ENCODE data around the gene HIPK3. TPM values are rescaled to one million over a fixed set of nuclear protein-coding genes. Genes with fewer than 3 reads are reported as not detected.
"Not testable (repeated sequence)": the region's sequence is repeated elsewhere in the genome, so short reads cannot be mapped to it uniquely, and the experiment has no call there.

HIPK3 gene
- total RNA-seq, 1 donor from 2014 or later = 35.4 TPM

- Mint-ChIP-seq H3K9me3 (no peaks in the 10 kb centered on the region), H3K4me1 (peaks cover 7% of the 10 kb centered on the region), H3K27me3 (no peaks in the 10 kb centered on the region), H3K27ac (no peak overlapping the region), H3K4me3 (no peak overlapping the region), H3K36me3 (ENCODE audit: low read depth) (peaks cover 23% of the 10 kb centered on the region)
- DNase-seq = no peak
- intact Hi-C loops (cut with micrococcal nuclease) = no loop called here
These were observed 37.6 kb downstream of the HIPK3 start for GRCh38 chr11:33294797-33295196.

DNA sequence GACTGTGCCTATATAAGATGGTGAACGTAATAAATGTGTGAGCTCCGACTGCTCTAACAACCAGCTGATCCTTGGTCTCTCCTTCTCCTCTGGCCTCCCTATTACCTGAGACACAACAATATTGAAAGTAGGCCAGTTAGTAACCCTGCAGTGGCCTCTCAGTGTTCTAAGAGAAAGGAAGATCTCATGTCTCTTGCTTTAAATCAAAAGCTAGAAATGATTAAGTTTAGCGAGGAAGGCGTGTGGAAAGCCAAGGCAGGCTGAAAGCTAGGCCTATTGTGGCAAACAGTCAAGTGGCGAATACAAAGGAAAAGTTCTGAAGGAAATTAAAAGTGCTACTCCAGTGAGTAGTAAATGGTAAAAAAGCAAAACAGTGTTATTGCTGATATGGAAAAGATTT is 39.5 kb downstream of the HIPK3 start:
- Mint-ChIP-seq H3K9me3 (no peaks in the 10 kb centered on the region), H3K27ac (no peak overlapping the region), H3K4me1 (peaks cover 7% of the 10 kb centered on the region), H3K4me3 (no peak overlapping the region), H3K36me3 (ENCODE audit: low read depth) (peaks cover 28% of the 10 kb centered on the region), H3K27me3 (no peaks in the 10 kb centered on the region)
- DNase-seq = no peak
- intact Hi-C loops (cut with micrococcal nuclease) = no loop called here

- DNase-seq = no peak
- Mint-ChIP-seq H3K4me1 (peaks cover 4% of the 10 kb centered on the region), H3K27me3 (no peaks in the 10 kb centered on the region), H3K9me3 (no peaks in the 10 kb centered on the region), H3K27ac (peak overlapping the region; percentile 60), H3K4me3 (no peak overlapping the region), H3K36me3 (ENCODE audit: low read depth) (peaks cover 9% of the 10 kb centered on the region)
- intact Hi-C loops (cut with micrococcal nuclease) = no loop called here
These were observed 46.4 kb downstream of the HIPK3 start for GRCh38 chr11:33303541-33303940.

- H3K36me3 Mint-ChIP-seq (ENCODE audit: low read depth); intact Hi-C loops (cut with micrococcal nuclease): not testable (repeated sequence)
These were observed 49.6 kb downstream of the HIPK3 start for GRCh38 chr11:33306821-33307220.

GRCh38 chr11:33307984-33308383 is 50.8 kb downstream of the HIPK3 start:
- Mint-ChIP-seq H3K4me1 (peaks cover 6% of the 10 kb centered on the region), H3K9me3 (no peaks in the 10 kb centered on the region), H3K27ac (no peak overlapping the region), H3K4me3 (no peak overlapping the region), H3K27me3 (no peaks in the 10 kb centered on the region), H3K36me3 (ENCODE audit: low read depth) (peaks cover 2% of the 10 kb centered on the region)
- DNase-seq = no peak
- intact Hi-C loops (cut with micrococcal nuclease) = no loop called here

More at GRCh38 chr11:33306821-33307220, 49.6 kb downstream of the HIPK3 start:
- H3K4me3 Mint-ChIP-seq, H3K27me3 Mint-ChIP-seq, DNase-seq, H3K27ac Mint-ChIP-seq, H3K9me3 Mint-ChIP-seq, H3K4me1 Mint-ChIP-seq: not testable (repeated sequence)

GRCh38 chr11:33309118-33309517 is 51.9 kb downstream of the HIPK3 start:
- peaks cover 5% of the 10 kb centered on the region for H3K4me1 Mint-ChIP-seq
- intact Hi-C loops (cut with micrococcal nuclease) = no loop called here
- no peaks in the 10 kb centered on the region for H3K27me3 Mint-ChIP-seq
- H3K9me3 Mint-ChIP-seq = no peaks in the 10 kb centered on the region
- H3K4me3 Mint-ChIP-seq = no peak overlapping the region
- no peak for DNase-seq
- H3K27ac Mint-ChIP-seq = no peak overlapping the region
- peaks cover 2% of the 10 kb centered on the region for H3K36me3 Mint-ChIP-seq (ENCODE audit: low read depth)

- peak overlapping the region; percentile 2 for H3K27ac Mint-ChIP-seq
- no peak overlapping the region for H3K4me3 Mint-ChIP-seq
- intact Hi-C loops (cut with micrococcal nuclease) = no loop called here
- DNase-seq = no peak
- H3K27me3 Mint-ChIP-seq = no peaks in the 10 kb centered on the region
- peaks cover 5% of the 10 kb centered on the region for H3K4me1 Mint-ChIP-seq
- H3K36me3 Mint-ChIP-seq (ENCODE audit: low read depth) = peaks cover 2% of the 10 kb centered on the region
- H3K9me3 Mint-ChIP-seq = no peaks in the 10 kb centered on the region
These were observed 53.7 kb downstream of the HIPK3 start for GRCh38 chr11:33310720-33311500.

DNA sequence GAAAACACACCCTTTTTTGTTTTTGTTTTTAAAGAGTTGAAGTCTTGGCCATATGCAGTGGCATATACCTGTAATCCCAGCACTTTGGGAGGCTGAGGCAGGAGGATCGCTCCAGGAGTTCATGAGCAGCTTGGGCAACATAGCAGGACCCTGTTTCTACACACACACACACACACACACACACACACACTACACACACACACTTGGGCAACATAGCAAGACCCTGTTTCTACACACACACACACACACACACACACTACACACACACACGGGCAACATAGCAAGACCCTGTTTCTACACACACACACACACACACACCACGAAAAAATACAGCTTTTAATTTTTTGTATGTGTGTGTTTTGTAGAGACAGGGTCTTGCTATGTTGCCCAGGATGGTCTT is 54.5 kb downstream of the HIPK3 start:
- peaks cover 2% of the 10 kb centered on the region for H3K36me3 Mint-ChIP-seq (ENCODE audit: low read depth)
- H3K4me3 Mint-ChIP-seq = no peak overlapping the region
- peaks cover 5% of the 10 kb centered on the region for H3K4me1 Mint-ChIP-seq
- no peak overlapping the region for H3K27ac Mint-ChIP-seq
- intact Hi-C loops (cut with micrococcal nuclease) = no loop called here
- H3K9me3 Mint-ChIP-seq = no peaks in the 10 kb centered on the region
- no peak for DNase-seq
- H3K27me3 Mint-ChIP-seq = no peaks in the 10 kb centered on the region

DNA sequence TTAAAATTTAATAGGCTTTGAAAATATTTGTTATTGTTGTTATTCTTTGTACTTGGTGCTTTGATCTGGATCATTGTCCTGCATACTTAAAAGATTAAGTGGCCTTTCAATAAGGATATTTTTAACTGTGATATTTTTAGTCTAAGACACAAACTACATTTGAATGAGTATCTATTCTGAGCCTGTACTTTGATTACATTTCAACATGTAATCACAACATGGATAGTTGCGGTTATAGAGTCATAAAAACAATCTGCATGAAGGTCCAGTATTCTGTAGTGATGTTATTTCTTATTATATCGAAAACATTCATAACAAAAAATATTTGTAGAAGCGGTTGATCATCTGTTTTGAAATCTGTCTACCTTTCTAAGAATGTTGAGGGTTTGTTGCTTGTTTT is 58.6 kb downstream of the HIPK3 start:
- Mint-ChIP-seq H3K4me1 (peaks cover 6% of the 10 kb centered on the region), H3K27ac (no peak overlapping the region), H3K36me3 (ENCODE audit: low read depth) (no peaks in the 10 kb centered on the region), H3K9me3 (no peaks in the 10 kb centered on the region), H3K27me3 (no peaks in the 10 kb centered on the region), H3K4me3 (no peak overlapping the region)
- DNase-seq = no peak
- intact Hi-C loops (cut with micrococcal nuclease) = no loop called here

- Mint-ChIP-seq H3K27ac (no peak overlapping the region), H3K9me3 (no peaks in the 10 kb centered on the region), H3K4me1 (peaks cover 4% of the 10 kb centered on the region), H3K27me3 (no peaks in the 10 kb centered on the region), H3K36me3 (ENCODE audit: low read depth) (no peaks in the 10 kb centered on the region), H3K4me3 (no peak overlapping the region)
- intact Hi-C loops (cut with micrococcal nuclease) = no loop called here
- DNase-seq = no peak
These were observed 60.5 kb downstream of the HIPK3 start for GRCh38 chr11:33317662-33318061.

DNA sequence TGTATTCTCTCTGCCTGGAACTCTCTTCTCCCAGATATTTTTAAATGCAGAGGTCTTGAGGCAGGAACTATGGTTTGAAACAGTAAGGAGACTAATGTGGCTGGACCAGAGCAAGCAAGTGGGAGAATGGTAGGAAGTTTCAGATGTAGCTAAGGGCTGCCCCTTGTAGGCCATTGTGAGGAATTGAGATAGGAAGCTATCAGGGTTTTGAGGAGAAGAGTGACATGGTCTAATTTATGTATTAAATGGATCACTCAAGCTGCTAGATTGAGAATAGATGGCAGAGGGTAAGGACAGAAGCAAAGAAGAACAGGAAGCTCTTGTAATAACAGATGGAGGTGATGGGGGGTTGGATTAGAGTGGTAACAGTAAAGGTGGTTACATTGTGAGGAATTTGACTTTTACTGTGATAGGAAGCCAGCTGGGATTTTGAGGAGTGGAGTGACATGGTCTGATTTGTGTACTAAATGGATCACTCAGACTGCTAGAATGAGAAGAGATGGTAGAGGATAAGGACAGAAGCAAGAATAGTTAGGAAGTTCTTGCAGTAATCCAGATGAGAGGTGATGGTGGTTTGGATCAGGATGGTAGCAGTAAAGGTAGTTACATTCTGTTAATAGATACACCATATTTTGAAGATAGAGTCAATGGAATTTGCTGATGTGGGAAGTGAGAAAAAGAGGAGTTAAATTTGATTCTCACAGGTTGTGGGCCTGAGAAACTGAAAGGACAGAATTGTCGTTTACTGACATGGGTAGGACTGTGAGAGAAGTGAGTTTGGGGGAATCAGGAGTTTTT is 63.0 kb downstream of the HIPK3 start:
- Mint-ChIP-seq H3K36me3 (ENCODE audit: low read depth) (no peaks in the 10 kb centered on the region), H3K4me1 (peaks cover 9% of the 10 kb centered on the region), H3K27ac (no peak overlapping the region), H3K9me3 (no peaks in the 10 kb centered on the region), H3K4me3 (no peak overlapping the region), H3K27me3 (no peaks in the 10 kb centered on the region)
- DNase-seq = no peak
- intact Hi-C loops (cut with micrococcal nuclease) = loop anchor here (10.0 kb wide), 1 partner anchor 505 kb away; no protein-coding TSS in a partner anchor

DNA sequence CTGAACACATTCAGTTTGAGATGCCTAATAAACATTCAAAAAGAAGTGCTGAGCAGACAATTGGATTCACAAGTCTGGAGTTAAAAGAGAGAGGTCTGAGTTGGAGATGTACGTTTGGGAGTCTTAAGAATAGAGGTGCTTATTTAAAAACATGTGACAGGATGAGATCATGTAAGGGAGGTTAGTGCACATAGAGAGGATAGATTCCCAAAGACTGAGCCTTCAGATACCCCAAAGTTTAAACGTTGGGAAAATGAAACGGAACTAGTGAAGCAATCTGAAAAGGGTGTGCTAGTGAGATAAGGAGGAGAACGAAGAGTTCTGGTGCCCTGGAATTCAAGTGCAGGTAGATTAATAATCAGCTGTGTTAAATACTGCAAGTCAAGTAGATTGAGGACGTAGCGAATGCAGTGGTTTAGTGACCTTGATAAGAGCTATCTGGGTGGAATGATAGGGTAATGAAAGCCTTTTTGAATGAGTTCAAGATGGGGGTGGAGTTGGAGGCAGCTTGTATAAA is 63.7 kb downstream of the HIPK3 start:
- Mint-ChIP-seq H3K9me3 (no peaks in the 10 kb centered on the region), H3K27ac (no peak overlapping the region), H3K4me1 (peaks cover 9% of the 10 kb centered on the region), H3K4me3 (no peak overlapping the region), H3K27me3 (no peaks in the 10 kb centered on the region), H3K36me3 (ENCODE audit: low read depth) (no peaks in the 10 kb centered on the region)
- DNase-seq = no peak
- intact Hi-C loops (cut with micrococcal nuclease) = loop anchor here (10.0 kb wide), 1 partner anchor 506 kb away; no protein-coding TSS in a partner anchor

DNA sequence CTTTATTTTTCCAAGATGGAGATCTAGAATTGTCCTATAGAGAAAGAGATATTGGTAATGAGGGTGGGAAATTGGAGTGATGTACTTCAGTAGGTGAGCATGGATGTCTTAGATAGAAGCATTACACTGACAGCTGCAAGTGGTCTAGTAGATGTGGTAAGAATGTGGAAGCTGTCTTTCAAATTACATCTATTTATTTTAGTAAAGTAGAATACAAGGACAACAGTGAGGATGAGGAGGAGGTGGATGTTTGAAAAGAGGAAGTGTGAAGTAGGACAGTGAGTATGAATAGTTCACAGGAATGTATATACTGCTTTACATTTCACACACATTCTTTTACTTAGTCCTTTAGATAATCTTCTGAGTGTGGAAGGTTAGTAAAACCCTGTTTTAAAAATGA is 64.2 kb downstream of the HIPK3 start:
- Mint-ChIP-seq H3K4me3 (no peak overlapping the region), H3K27ac (no peak overlapping the region), H3K36me3 (ENCODE audit: low read depth) (no peaks in the 10 kb centered on the region), H3K27me3 (no peaks in the 10 kb centered on the region), H3K9me3 (no peaks in the 10 kb centered on the region), H3K4me1 (peaks cover 9% of the 10 kb centered on the region)
- DNase-seq = no peak
- intact Hi-C loops (cut with micrococcal nuclease) = loop anchor here (10.0 kb wide), 1 partner anchor 507 kb away; no protein-coding TSS in a partner anchor

- no peaks in the 10 kb centered on the region for H3K36me3 Mint-ChIP-seq (ENCODE audit: low read depth)
- intact Hi-C loops (cut with micrococcal nuclease) = loop anchor here (10.0 kb wide), 1 partner anchor 509 kb away; no protein-coding TSS in a partner anchor
- H3K27me3 Mint-ChIP-seq = no peaks in the 10 kb centered on the region
- DNase-seq = no peak
- H3K9me3 Mint-ChIP-seq = no peaks in the 10 kb centered on the region
- H3K4me3 Mint-ChIP-seq = no peak overlapping the region
- peaks cover 5% of the 10 kb centered on the region for H3K4me1 Mint-ChIP-seq
- no peak overlapping the region for H3K27ac Mint-ChIP-seq
These were observed 66.2 kb downstream of the HIPK3 start for GRCh38 chr11:33323421-33323820.

Measured in activated CD4-positive, alpha-beta T cell treated with anti-CD3 and anti-CD28 coated beads, Interleukin-2, amount 10 ng/mL, durations not matched to agents 24 days and 14 days (primary cell).